ENCODE measurements around the gene HEBP1.

HEBP1 gene

DNA sequence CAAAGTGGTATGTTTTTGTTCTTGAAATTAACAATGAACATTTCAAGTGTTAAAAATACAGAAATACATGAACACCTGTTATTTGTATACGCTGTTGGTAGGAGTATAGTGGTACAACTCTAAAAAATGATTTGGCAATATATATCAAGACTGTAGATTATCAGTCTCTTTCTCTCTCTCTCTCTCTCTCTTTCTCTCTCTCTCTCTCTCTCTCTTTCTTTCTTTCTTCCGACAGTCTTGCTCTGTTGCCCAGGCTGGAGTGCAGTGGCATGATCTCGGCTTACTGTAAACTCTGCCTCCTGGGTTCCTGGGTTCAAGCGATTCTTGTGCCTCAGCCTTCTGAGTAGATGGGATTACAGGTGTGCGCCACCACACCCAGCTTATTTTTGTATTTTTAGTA lies 12.6 kb downstream of the HEBP1 start:
- no peak for DNase-seq

DNA sequence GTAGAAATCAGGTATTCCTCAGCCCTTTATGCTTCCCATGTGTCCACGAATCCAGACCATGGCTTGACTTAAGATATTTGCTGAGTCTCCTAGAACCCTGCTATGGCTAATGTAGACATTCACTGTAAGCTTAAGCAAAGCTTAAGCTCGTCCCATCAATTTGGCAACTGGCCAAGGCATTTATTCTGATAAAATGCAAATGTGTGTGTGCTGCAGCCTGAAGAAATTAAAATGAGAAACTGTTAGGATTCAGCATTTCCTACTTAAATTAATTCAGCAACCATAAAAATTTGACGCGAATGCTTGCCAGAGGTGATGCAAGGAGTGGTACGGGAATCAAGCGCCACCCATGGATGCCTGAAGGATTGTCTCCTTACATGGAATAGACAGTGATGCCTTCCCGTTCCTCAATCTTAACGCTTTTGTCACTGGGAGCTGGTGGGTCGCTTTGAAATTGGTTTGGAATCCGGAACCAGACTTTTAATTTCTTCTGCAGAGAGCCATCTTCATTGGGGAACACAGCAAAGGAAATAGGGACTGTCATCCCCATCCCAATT lies 13.2 kb downstream of the HEBP1 start:
- no peak for DNase-seq

DNA sequence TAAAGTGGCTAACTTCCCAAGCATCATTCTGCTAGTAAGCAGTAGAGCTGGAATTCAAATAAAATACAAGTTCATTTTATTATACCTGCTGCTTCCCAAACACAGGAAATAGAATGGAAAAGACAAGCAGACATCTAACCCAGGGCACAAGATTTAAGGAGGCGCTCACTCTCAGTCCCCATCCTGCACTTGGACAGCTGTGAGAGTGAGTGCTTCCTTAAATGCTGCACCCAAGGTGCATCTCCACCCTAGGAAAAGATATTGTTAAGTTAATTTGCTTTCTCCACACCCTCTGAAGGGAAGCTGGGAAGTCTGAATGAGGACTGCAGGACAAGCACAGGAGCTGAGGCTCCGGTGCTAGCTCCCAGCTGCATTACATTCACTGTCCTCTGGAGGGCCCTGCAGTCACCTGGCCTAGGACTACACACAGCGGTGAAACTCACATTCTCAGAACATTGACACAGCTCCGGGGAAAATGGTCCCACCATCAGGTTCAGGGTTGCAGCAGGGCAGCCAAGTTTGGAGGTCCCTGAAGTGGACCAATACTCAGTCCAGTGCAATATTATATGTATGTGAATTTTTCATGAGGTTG lies 14.2 kb downstream of the HEBP1 start:
- no peak for DNase-seq

DNA sequence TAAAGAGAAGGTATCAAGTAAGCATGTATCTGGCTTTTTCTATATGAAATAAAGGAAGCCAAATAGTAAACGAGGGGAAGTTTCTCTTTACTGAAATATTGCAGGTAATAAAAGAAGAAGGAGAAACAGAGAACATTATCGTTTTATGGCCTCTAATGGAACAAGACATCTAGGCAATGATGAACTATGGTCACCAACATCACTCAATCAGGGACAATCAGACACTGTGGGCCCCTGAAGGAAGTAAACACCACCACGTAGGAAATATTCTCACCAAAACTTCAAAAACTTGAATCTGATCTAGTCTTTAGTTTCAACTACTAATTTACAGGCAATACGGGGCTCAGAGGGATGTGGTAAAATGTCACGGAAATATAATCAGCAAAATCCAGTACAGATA lies 15.9 kb downstream of the HEBP1 start:
- DNase-seq: no peak

DNA sequence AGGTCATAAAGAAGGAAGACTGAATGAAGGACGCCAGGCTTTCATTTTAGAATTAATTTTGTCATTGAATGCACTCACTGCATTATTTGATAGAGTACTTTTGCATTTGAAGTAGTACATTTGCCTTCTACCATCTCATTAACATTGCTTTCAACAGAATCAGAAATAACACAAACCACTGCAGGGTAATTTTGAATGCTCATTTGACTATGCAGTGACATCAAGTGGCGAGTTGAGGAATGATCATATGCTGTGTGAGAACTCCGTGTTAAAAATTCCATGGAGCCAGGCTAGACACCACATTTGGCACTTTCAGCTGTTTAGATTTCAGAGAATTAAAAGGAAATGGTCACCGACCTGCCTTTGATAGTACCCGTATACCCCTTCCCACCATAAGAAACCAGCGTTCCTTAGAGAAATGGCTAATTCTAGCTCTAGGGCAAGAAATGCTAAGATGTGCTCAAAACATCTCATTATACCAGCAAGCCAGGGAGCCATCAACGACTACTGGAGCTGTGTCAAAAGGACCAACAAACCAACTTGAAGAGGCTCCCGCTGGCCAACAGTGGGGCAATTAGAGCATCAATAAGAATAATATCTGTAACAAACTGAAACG lies 16.5 kb downstream of the HEBP1 start:
- no peak for DNase-seq

DNA sequence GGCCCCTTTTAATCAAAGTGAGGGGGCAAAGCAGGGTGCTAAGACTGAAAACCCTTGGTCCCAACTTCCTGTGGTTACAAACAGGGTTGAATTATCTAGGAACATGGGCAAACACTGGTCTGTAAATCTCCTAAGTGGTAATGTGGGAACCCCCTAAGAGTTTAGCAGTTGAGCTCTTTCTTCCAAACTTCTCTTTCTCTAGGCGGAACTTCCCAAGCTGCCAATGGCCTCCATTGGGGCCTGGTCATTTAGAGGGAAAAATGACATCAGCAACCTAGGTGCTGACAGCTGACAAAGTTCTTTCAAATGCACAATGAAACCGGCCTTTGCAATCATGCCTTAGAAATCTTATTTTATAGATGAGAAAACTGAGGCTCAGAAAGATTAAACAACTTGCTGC lies 17.7 kb downstream of the HEBP1 start:
- no peak for DNase-seq

DNA sequence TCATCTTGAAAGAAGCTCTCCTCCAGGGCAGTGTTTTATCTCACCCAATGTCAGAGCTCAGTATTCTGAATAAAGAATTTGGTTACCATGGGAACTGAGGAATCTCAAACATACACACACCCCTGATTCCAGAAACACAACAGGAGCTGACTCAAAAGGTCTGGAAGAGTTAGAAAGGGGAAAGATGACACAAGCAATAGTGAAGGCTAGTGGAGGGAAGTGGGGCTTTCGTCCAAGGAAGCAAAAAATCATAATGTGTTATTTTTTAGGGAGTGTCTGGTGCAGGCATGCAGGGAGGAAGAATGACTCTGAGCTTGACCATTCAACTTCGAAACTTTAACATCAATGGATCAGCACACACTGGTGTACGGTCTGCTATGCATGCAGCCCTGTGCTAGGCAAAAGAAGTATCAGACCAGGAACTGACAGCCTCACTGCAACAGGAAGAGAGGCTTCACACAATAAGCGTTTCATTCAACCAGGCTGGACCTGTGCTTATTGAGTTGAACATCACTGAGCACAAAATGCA lies 20.3 kb downstream of the HEBP1 start:
- no peak for DNase-seq

DNA sequence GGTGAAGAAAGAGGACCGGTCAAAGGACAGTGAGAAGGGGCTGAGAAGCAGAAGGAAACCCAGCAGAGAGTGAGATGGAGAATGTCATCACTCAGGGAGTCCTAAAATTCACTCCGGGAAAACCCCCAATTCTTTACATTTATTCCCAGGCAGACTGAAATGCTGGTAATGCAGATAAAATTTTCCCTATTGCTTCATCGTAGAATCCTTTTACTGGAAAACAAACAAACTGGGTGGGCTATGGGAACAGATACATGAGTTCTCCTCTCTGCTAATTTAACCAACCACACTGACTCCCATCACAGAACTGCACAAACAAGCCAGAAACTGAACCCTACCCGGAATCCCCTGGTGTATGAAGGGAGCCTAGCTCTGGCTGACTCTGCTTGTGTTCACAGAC lies 20.9 kb downstream of the HEBP1 start:
- DNase-seq: no peak

DNA sequence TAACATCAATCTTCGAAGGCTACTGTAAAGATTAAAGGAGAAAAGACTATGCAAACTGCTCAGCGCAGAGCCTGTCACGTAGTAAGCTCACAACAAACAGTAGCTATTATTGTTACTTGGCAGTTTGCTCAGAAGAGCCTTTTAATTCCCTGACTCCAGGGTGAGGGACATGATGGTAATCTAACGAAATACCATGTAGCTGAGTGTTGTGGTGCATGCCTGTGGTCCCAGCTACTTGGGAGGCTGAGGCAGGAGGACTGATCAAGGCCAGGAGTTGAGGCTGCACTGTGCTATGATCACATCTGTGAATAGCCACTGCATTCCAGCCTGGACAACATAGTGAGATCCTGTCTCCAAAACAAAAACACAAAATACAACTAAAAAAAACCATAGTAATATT lies 22.8 kb downstream of the HEBP1 start:
- no peak for DNase-seq

DNA sequence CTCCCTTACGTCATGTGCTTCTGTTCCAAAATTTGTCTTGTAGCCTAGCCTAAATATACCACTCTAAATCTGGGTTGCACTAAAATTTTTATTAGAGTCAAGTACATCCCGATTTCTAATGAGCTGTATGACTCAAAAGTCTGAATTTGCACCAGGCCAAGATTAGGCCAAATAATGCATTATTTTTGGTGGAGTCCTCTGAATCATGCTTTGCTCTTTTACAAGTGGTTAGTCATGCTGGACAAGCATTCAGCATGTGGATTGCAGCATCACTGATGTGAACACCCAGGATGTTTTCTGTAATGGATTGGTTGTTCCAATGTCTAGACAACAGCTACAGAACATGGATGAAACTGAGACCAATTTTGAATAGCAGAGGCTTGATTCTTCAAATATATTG lies 23.7 kb downstream of the HEBP1 start:
- DNase-seq: no peak

DNA sequence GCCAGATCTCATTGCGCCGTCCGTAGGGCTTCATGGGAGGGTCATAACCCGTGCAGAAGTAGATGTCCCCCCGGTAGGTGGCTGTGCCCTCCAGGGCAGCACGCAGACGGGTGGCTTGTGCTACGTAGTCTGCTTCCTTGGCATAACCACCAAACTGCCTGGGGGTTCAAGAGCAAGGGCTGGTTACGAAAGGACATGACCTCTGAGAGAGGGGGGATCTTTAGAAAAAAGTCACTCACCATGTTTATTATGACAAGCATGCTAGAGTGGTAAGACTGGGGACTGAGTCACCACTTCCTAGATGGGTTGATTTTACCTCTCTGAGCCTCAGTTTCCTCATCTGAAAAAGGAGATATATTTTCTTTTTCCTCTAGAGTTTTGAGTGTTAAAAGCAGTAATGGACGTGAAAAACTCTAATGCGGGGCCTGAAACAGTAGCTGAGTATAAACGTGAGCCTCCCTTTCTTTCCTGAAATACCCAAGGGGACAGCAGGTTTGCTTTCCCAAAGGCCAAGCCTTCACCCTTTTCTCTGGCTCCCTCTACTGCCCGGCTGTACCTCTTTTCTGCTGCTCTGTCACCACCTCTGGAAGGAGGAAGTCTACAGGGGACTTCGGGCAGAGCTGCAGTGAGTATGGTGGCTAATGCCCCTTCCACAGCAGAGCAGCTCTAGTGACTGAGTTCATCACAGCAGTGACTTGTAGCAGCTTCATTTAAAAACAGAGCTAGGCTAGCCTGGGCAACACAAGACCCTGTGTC lies 24.6 kb downstream of the HEBP1 start:
- no peak for DNase-seq

DNA sequence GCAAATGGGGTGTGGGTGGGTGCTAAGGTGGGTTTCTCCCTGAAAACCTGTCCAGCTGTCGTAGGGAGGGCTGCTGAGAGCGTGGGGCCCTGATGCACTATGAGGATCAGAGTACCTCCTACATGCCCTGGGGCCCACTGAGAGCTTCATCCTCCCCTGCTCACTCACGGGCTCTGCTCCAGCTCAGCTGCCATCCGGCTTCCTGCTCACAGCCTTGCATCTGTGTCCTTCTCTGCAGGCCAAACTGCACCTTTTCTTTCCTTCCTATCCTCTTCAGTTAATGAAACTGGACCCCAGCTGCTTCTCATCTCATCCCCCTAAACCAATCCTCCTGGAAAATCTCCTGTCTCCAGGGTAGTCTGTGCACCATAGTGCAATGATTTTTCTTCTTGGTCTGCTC lies 25.9 kb downstream of the HEBP1 start:
- no peak for DNase-seq

DNA sequence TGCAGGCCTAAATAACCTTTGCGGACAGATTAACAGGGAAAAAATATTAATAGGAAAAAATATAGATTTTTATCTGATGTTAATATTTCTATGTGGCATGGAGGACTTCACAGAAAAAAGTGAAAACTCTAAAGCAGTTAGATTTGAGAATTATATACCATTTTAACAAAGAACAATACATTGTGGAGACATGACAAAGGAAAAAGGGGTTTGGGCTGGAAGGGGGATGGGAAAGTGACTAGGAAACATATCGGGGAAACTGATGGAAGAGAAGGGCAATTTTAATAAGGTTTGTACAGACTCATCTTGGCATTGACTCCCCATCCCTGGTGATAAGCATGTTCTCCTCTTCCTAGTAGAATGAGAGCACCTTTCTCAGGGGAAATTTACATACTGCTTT lies 27.0 kb downstream of the HEBP1 start:
- DNase-seq: no peak

DNA sequence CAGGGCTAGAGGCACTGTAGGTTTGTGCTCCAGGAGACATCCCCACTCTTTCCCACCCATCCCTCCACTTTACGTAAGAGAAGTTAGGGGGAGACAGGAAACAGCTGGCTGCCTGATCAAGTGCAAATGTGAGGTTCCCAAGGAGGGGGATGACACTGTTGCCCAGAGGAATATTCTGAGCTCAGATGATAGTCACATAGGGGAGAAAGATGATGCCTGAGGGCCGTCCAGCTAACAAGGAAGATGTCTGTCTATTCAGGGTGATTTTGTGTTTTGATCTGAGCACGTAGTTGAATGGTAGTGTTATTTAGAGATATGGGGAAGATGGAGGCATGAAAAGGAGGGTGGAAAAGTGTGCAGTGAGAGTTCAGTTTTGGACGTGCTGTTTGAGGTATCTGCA lies 34.2 kb downstream of the HEBP1 start:
- no peak for DNase-seq

DNA sequence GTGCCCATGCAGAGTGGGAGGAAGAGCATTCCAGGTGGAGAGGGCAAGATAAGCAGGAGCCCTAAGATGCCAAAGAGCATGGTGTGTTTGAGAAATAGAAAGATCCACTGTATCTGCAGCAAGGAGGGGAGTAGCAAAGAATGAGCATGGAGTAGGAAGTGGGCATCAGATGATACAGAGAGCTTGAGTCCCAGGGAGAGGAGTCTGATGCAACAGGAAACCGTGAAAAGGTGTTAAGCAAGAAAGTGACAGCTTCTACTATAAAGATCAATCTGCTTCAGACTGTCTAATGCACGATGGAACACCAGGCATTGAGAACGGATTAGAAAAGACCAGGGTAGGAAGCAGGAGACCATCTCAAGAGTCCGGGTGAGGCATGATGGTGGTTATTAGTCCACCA lies 35.8 kb downstream of the HEBP1 start:
- no peak for DNase-seq

DNA sequence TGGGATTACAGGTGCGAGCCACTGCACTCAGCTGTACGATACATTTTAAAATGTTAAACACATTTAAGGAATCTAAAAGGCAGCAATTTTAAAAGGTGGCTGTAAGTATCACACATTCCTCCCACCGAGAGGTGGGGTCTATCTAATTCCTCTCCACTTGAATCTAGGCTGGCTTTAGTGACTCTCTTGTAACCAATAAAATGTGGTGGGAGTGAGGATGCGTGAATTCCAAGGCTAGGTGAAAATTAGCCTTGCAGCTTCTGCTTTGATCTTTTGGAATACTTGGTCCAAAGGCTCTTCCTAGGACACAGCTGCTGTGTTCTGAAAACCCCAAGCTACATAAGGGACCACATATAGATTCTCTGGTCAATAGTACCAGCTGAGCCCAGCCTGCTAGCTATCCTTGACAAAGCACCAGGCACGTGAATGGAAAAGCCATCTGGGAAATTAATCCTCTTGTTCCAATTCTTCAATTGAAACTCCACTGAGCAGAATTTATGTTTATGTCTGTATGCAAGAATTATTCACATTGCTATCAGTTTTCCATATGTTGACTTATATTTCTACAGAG lies 39.3 kb downstream of the HEBP1 start:
- no peak for DNase-seq

DNA sequence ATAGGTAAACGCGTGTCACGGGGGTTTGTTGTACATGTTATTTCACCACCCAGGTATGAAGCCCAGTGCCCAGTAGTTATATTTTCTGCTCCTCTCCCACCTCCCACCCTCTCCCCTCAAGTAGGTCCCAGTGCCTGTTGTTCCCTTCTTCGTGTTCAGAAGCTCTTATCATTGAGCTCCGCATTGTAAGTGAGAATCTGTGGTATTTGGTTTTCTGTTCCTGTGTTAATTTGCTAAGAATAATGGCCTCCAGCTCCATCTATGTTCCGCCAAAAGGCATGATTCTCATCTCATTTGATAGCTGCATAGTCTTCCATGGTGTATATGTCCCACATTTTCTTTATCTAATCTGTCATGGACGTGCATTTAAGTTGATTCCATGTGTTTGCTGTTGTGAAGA lies 41.2 kb downstream of the HEBP1 start:
- no peak for DNase-seq

DNA sequence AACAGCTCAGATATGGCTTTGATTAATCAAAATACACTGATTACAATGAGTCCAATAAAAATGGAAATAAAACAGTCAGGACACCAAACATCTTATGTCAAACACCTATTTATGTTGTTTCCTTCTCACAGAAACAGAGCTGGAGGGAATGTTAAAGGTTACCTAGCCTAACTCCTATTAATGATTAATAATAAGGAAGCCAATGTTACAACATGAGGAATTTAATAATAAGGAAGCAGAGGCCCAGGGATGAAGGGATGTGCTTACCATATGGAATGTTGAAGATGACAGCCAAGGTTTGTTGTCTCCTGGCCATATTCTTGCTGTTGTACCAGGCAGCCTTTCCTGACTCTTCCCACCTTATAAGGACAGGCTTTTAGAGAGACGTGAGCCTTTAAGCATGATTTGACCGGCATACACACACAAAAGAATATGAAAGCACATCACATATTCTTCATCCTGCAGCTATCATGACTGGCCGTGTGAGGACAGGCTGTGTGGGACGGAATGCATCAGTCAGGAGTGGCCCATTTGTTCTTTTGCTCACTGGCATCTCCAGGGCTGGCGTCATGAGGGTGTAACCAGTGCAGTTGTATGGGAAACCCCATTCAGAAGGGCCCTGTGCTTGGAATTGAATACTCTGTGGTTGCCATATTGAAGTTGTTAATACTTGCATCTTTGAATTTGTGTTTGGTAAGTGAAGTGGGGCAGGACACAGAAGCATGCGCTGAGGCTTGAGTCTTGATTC lies 45.0 kb downstream of the HEBP1 start:
- DNase-seq: no peak

DNA sequence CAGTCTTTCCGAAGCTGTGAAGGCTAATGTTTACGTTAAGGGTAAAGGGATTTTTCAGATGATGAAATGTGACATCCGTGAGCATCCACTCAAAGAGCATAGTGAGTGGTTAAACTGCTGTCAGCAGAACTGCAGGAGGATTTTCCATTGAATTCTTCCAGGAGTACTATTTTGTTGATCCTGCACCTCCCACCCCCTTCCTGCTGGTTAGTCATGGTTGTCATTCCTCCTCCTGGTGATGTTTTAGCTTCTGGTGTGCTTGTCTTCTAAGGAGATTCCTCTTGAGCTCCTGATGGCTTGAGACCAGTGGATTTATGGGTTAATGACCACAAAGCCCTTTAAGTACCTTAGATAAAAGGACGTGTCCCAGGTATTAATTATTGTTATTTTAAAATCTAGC lies 45.7 kb downstream of the HEBP1 start:
- no peak for DNase-seq

DNA sequence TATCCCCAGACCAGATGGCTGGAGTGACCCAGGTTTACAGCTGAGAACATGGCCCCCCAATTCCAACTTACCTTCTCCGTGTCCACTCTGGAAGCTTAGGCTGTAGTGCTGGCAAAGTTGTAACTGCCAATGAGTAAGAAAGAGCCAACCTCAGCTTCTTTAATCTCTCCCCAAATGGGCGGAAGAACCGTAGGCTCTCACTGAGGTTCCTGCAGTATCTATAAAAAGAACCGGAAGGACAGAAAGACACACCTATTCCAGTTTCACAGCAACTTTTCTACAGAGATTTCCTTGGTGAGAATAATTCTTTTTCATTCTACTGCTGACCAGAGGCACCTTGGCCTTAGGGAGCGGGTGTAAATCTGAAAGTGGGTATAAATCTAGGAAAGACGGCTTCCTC lies 48.0 kb downstream of the HEBP1 start, which contains the start of gene GPRC5D:
TSS of gene GPRC5D (minus strand) at position 135 of the 400 bp plus-strand sequence. CDS start 1,786 bp downstream, outside the sequence.
- no peak for DNase-seq

DNA sequence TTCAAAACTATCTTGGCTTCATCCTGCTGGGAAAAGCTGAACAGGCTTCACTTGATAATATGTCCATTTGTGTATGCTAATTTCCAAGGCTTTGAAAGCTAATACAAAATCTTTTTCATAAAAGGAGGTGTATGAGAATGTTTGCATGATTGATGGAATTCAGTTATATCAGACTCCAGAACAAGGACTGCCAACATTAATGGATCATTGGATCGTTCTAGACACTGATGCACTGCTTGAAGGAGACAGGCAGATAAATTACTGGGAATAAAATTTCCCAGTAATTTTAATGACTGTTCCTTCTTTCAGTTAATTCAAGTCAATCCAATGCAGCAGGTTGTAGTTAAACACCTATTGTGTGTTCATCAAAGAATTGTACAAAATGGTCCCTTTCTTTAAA lies 48.6 kb downstream of the HEBP1 start:
- no peak for DNase-seq

DNA sequence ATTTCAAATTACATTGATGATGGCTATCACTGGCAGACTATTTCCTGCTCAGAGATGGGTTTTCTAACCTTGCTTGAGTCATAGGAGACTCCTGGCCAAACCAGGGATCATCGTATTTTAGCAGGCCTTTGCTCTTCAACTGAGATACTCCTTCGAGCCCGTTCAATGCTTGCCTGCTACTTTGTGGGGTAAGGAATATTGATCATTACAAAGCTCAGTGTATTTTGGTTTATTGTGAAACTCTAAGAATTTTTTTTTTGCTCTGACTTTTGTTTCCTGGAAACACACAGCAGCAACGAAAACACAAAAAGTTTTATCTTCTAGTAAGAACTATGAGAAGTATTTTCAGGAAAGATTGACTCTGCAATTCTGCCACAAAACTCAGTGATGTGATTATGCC lies 52.2 kb downstream of the HEBP1 start:
- no peak for DNase-seq

All from SHP77 (cell line).